ENCODE data around the gene TXLNG.
A peak's percentile ranks its signal among the peaks of the same experiment; 100 is the strongest.
"Not testable (repeated sequence)": the region's sequence is repeated elsewhere in the genome, so short reads cannot be mapped to it uniquely, and the experiment has no call there.

Gene TXLNG

GRCh38 chrX:16853537-16853936 lies 67.3 kb downstream of the TXLNG start:
- DNase-seq (ENCODE audit: low read depth) = no peak
- TF ChIP-seq, protein P1, sequence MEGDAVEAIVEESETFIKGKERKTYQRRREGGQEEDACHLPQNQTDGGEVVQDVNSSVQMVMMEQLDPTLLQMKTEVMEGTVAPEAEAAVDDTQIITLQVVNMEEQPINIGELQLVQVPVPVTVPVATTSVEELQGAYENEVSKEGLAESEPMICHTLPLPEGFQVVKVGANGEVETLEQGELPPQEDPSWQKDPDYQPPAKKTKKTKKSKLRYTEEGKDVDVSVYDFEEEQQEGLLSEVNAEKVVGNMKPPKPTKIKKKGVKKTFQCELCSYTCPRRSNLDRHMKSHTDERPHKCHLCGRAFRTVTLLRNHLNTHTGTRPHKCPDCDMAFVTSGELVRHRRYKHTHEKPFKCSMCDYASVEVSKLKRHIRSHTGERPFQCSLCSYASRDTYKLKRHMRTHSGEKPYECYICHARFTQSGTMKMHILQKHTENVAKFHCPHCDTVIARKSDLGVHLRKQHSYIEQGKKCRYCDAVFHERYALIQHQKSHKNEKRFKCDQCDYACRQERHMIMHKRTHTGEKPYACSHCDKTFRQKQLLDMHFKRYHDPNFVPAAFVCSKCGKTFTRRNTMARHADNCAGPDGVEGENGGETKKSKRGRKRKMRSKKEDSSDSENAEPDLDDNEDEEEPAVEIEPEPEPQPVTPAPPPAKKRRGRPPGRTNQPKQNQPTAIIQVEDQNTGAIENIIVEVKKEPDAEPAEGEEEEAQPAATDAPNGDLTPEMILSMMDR (IDR thresholded peaks at IDR 0.05; ENCODE audit: control insufficient read depth, insufficient read depth, low read depth, low read length, missing control alignments) = no peak
- no peak overlapping the region for H3K4me3 ChIP-seq (ENCODE audit: control insufficient read depth, low read depth, low read length)

DNA sequence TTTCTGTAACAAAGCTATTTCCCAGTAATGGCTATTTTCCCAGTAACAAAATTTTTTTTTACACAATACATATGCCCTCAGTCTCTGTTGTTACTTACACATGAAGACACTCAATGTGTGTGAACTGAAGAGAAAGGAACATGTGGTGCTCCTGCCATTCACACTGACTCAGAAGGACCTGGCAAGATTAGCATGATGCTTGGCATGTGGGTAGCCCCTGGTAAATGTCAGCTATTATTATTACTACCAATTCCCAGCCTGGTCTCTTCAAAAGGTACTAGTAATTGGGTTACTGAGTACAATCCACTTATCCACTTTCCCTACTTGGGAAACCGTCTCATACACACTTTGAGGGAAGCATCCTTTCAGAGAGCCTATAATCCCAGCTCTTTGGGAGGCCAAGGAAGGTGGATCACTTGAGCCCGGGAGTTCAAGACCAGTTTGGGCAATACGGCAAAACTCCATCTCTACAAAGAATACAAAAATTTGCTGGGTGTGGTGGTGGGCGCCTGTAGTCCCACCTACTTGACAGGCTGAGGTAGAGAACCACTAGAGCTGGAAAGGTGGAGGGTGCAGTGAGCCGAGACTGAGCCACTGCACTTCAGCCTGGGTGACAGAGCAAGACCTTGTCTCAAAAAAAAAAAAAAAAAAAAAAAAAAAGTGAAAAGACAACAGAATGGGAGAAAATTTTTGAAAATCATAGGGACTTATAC lies 69.3 kb downstream of the TXLNG start:
- H3K4me3 ChIP-seq (ENCODE audit: control insufficient read depth, low read depth, low read length) = no peak overlapping the region
- TF ChIP-seq, protein P1 (IDR thresholded peaks at IDR 0.05; ENCODE audit: control insufficient read depth, insufficient read depth, low read depth, low read length, missing control alignments) = no peak
- DNase-seq (ENCODE audit: low read depth) = no peak

DNA sequence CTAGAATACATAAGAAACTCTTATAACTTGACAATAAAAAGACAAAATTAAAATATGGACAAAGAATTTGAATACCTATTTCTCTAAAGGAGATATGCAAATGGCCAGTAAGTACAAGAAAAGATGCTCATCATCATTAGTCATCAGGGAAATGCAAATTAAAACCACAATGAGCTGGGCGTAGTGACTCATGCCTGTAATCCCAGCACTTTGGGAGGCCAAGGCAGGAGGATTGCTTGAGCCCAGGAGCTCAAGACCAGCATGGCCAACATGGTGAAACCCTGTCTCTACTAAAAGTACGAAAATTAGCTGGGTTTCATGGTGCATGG lies 69.8 kb downstream of the TXLNG start:
- not testable (repeated sequence) for DNase-seq (ENCODE audit: low read depth); H3K4me3 ChIP-seq (ENCODE audit: control insufficient read depth, low read depth, low read length)

GRCh38 chrX:16856744-16857143 lies 70.5 kb downstream of the TXLNG start:
- H3K4me3 ChIP-seq (ENCODE audit: control insufficient read depth, low read depth, low read length) = no peak overlapping the region
- DNase-seq (ENCODE audit: low read depth) = no peak
- TF ChIP-seq, protein P1 (IDR thresholded peaks at IDR 0.05; ENCODE audit: control insufficient read depth, insufficient read depth, low read depth, low read length, missing control alignments) = no peak

- DNase-seq (ENCODE audit: low read depth) = no peak
- H3K4me3 ChIP-seq (ENCODE audit: control insufficient read depth, low read depth, low read length) = no peak overlapping the region
- TF ChIP-seq, protein P1 (IDR thresholded peaks at IDR 0.05; ENCODE audit: control insufficient read depth, insufficient read depth, low read depth, low read length, missing control alignments) = no peak
Measured at GRCh38 chrX:16862829-16863228, 76.6 kb downstream of the TXLNG start.

DNA sequence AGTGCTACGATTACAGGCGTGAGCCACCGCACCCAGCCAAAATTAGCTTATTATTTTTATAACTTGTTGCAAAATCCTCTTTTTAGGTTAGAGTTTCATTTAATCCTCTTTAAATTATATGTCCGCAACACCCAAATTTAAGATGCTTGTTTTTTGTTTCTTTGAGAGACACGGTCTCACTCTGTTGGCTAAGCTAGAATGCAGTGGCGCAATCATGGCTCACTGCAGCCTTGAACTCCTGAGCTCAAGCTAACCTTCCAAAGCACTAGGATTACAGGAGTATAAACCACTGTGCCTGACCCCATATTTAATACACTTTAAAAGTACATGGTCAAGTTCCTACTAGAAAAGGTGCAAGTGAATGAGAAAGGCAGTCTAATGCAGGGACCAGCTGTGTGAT lies 81.7 kb downstream of the TXLNG start:
- no peak overlapping the region for H3K4me3 ChIP-seq (ENCODE audit: control insufficient read depth, low read depth, low read length)

GRCh38 chrX:16868920-16869319 lies 82.7 kb downstream of the TXLNG start:
- peak overlapping the region; percentile 64 for H3K4me3 ChIP-seq (ENCODE audit: control insufficient read depth, low read depth, low read length)
- TF ChIP-seq, protein P1 (IDR thresholded peaks at IDR 0.05; ENCODE audit: control insufficient read depth, insufficient read depth, low read depth, low read length, missing control alignments) = no peak
- no peak for DNase-seq (ENCODE audit: low read depth)

More for the DNA sequence above, 81.7 kb downstream of the TXLNG start:
- DNase-seq (ENCODE audit: low read depth) = no peak
- TF ChIP-seq, protein P1 (IDR thresholded peaks at IDR 0.05; ENCODE audit: control insufficient read depth, insufficient read depth, low read depth, low read length, missing control alignments) = no peak

Data from AG09309 (cell line).